HG03064 (cell line): ENCODE measurements around the gene DPH1.
"Not testable (repeated sequence)": the region's sequence is repeated elsewhere in the genome, so short reads cannot be mapped to it uniquely, and the experiment has no call there.

Experiments
- ATAC-seq: cut with Tn5 transposase; IDR thresholded peaks from one replicate; pipeline ENCODE4 v1.9.1; 2021; ENCODE audit warnings: low read depth; ENCODE audit not compliant: unreplicated experiment

The DPH1 gene

DNA sequence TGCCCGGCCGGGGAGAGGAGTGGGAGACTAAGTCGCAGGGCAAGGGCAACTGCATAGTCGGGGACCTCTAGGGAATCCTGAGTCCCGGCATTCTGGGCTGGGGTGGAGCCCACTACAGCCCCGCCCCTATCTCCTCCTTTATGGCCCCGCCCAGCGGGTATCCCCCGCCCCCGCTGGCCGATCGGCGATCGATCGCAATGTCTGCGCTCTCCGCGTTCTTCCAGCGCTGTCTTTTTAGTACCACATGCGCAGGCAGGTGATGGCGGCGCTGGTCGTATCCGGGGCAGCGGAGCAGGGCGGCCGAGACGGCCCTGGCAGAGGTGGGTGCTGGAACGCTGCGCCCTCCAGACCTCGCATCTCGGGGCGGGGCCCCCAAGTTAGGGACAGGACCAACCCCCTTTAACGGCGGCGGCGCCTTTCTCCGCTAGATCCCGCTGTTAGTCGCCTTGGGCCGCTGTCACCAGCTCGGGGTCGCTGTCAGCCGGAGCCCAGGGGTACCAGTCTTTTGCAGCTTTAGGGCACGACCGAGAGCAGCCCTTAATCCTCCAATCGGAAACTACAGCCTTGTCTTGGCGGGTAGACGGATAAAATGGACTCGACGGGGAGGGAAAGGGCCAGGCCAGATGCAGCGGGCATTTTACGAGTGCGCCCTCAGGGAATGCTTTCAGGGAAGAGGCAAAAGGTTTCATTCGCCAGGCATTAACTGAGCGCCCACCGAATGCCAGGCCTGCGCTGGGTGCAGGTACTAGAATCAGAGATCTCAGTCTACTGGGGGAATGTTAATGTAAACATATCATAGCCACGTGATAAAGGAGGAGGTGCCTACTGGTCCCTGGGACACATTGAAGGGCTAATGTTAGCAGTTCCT, at the start of gene DPH1:
Gene DPH1 (plus strand): TSS at position 243 of the 868 bp plus-strand sequence. CDS start 17 bp downstream, at position 260.
- no peak for ATAC-seq

DNA sequence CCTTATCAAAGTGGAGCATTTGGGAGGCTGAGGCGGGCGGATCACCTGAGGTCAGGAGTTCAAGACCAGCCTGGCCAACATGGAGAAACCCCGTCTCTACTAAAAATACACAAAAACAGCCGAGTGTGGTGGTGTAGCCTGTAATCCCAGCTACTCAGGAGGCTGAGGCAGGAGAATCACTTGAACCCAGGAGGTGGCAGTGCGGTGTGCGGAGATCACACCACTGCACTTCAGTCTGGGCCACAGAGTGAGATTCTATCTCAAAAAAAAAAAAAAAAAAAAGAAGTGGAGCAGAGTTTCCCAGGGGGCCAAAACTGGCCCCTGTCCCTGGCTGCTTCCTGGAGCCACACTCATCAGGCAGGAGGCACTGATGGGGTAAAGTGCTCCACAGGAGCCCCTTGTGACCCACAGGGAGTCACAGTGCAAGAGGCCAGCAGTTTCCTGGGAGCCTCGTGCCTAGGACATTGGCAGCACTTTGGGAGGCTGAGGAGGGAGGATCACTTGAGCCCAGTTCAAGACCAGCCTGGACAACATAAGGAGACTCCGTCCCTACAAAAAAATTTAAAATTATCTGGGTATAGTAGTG, 49.2 kb upstream of the DPH1 start:
- no peak for ATAC-seq

DNA sequence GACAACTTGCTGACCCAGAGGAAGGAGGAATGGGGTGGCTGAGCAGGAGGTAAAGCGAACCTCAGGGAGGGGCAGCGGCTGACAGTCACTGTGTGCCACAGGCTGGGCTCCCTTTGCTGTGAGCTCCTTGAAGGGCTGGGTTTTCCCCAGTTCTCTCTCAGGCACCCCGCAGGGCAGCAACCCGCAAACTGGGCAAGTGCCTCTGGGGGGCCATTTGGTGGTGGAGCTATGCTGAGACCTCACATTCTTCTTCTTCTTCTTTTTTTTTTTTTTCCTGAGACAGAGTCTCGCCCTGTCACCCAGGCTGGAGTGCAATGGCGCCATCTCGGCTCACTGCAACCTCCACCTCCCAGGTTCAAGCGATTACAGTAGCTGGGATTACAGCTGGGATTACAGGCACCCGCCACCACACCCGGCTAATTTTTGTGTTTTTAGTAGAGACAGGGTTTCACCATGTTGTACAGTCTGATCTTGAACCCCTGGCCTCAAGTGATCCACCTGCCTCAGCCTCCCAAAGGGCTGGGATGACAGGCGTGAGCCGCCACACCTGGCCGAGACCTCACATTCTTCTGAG, 47.1 kb upstream of the DPH1 start:
- not testable (repeated sequence) for ATAC-seq

DNA sequence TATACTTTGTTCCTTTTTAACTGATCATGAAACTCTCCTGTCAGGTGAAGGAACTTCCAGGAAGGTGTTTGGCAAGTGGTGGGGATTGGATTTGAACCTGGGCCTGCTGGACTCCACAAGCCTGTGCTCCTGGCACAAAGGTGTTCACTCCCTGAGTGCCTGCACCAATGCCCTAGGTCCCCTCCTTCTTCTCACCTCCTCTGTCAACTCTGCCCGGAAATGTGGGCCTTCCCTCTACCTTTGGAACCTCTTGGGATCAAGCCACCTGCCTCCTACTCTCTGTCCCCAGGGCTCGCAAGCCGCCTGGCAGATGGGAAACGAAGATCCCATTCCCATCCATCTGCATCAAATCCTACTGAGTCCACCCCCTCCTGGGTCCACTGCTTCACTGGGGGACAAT, 44.9 kb upstream of the DPH1 start:
- ATAC-seq, result no peak

DNA sequence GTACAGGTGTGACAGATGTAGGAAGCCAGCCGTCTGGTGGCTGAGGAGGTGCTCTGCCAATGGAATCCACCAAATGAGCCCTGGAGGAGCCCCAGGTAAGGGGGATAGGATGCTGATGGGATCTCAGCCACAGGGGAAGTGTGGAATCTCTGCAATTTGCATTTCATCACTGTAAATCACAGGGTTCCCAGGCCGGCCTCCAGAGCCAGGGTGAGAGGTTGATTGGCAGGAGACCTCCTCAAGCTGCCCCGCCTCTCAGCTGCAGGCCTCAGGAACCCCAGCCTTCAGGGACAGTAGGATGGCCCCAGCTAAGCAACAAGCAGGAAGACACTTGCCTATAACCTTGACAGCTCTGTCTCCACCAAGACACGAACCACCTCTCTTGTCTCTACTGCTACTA, 44.3 kb upstream of the DPH1 start:
- no peak for ATAC-seq

DNA sequence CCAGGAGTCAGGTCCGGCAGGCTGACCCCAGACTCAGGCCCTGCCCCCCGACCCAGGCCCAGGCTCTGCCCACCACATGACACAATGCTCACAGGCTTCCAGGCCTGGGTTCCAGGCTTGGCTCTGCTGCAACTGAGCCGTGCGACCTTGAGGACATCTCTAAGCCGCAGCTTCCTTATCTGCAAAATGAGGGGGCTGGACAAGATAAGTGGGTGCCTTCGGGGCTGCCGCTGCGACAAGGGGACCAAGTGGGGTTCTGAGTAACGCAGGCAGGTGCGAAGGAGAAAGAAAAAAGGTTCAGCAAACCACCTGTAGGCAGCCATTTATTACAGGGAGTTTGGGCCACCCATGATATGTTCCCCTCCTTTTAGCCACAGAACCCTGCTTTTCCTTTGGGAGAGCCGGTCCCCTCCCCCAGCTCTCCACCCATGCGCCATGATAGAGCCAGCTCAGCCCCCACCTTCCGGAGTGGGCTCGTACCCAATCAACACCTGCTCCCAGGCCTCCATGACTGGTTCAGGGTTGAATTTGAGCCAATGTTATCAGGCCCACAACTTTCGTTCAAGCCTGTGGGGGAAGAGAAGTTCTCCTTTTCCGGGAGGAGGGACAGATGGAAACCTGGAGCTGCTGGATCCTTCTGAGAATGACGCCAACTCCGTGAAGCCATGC, 43.0 kb upstream of the DPH1 start:
- ATAC-seq, result no peak

DNA sequence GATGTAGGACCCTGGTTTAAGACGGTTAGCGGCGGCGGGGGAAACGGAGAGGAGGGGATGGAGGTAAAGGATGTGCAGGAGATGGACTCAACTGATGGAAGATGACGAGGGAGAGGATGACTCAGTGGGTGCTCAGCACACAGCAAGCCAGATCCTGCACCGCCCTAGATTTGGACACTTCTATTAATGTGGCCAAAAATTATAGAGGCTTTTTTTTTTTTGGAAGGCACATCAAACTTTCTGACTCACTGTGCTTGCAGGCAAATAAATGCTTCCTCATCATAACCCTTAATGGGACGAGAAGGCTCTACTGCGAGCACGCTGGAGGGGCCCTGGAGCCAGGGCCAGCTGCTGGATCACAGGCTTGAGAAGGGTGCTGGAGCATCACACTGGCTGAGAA, 40.8 kb upstream of the DPH1 start:
- ATAC-seq, result no peak

DNA sequence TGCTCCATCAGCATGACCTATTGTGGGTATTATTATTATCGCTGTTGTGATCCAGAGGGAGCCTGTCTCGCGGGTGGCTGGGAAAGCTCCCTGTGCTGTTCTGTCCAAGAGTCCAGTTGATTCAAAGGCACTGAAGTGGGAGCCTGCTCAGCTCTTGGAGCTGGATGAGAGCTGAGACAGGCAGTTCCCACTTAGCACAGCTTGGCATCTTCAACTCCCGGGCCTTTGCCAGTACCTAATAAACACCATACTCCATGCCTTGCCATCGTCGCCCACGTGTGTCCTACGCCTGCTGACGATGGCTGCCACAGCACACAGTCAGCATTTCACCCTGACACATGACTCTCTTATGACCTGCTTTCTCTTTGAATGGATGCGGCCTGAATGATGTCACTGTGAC, 37.4 kb upstream of the DPH1 start:
- no peak for ATAC-seq

DNA sequence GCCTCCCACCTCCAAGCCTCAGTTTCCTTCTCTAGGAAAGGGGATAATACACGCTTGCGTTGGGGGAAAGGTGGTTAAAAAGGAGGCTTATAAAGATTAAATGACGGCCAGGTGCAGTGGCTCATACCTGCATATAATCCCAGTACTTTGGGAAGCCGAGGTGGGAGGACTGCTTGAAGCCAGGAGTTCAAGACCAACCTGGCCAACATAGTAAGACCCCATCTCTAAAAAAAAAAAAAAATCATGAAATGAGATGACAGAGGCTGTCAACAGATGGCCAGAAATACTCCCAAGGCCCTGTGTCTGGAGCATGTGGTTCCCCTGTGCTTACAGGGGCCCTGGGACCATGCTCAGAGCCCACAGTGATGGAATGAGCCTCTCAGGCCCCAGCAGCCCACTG, 35.2 kb upstream of the DPH1 start:
- no peak for ATAC-seq

DNA sequence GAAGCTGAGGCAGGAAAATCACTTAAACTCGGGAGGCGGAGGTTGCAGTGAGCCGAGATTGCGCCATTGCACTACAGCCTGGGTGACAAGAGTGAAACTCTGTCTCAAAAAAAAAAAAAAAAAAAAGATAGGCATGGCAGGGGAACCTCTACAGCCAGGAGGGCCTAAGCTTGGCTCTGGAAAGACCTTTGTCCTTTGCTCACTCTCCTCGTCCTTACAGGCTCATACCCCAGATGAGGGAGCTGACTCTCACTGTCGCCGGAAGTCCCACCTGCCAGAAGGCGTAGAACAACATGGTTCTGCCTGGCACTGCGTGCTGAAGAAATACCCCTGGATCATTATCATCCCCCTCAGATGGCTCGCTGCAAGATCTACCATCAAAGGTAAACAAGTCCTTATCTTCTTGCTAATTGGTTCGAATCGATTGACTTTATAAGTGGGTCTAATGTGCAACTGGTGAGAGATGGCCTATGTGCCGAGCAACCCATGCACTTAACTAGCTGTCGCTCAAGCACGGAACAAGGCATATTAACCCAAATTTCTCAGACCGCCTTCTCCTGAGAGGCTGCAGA, 34.5 kb upstream of the DPH1 start:
- ATAC-seq, result no peak

DNA sequence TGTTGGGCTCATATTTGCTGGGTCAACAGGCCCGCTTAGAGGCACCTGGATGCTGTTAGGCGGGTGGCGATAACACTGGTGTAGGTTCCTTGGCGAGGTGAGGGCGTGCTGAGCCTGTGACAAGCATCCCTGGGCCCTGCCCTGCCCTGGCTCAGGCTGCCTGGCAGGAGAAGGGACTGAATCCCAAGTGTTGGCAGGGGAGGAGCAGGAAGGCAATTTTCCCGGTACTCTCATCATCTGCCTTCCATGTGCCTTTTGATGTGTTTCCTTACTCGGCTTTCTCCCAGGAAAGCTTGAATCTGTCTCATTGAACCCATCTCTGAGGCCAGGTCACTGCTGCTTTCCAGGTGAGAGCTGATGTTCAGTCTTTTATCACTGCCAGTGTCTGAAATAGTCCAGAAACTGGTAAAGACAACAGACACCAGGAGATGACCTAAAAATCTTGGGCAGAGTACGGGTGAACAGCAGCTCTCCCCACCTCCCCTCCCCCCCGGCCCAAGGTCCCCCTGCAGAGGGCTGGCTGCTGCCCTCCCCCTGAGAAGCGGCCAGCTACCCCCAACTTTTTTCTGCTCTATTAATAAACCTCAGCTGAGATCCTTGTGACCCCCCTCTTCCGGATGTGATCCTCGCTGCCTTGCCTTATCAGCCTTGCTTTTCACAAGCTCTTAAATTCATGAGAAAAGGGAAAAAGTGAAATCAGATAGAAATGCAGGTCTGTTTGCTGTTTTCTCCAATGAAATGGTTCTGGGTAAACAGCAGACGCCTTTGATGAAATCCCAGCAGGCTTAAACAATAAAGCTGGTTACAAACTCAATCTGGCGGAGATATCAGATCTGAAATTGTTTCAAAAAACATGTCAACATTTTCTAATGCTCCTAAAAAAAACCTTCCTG, 33.8 kb upstream of the DPH1 start:
- ATAC-seq, result no peak

DNA sequence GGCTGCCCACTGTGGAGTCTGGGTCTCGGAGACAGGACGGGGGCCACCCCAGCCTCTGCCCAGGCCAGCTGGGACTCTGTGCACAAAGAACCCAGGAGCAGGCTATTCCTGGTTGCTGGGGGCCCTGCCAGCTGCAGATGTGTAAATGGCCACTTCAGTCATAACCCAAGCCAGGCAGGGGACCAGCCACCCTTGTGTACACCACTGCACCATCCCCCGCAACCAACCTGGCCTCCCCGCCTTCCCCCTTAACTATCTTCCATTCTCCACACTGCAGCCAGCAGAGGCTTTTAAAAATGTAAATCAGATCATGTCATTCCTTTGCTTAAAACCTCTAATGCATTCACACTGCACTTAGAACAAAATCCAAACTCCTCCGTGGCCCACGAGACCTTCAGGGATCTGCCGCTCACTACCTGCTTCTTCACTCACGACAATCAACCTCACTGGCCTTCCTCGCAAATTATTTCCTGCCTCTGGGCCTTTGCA, 33.1 kb upstream of the DPH1 start:
- no peak for ATAC-seq

DNA sequence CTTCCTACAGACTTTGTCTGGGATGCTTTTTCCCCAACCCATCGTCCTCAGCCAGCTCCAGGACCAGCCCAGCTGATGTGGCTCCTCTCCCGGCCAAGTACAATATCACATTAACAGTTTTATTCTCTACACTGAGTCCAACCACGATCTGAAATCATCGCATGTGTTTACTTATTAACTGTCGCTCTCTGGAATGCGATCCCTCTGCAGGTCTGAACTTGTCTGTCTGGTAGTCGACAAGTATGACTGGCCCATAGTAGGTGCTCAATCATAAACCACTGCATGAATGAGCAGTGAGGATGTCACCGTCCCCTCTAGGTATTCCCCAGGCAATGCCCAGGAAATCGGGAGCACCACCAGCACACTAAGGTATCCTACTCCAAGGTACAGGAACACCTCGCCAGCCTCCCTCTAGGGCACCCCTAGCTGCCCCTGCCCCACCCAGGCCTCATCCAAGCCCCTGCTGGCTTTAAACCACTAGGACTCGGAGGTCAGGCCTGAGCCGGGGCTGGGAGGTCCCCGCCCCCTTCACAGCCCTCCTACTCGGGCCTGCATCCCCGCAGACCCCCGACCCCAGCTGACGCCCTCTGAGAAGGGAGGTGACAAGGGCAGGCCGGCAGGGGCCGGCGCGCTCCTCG, 32.5 kb upstream of the DPH1 start:
- no peak for ATAC-seq

DNA sequence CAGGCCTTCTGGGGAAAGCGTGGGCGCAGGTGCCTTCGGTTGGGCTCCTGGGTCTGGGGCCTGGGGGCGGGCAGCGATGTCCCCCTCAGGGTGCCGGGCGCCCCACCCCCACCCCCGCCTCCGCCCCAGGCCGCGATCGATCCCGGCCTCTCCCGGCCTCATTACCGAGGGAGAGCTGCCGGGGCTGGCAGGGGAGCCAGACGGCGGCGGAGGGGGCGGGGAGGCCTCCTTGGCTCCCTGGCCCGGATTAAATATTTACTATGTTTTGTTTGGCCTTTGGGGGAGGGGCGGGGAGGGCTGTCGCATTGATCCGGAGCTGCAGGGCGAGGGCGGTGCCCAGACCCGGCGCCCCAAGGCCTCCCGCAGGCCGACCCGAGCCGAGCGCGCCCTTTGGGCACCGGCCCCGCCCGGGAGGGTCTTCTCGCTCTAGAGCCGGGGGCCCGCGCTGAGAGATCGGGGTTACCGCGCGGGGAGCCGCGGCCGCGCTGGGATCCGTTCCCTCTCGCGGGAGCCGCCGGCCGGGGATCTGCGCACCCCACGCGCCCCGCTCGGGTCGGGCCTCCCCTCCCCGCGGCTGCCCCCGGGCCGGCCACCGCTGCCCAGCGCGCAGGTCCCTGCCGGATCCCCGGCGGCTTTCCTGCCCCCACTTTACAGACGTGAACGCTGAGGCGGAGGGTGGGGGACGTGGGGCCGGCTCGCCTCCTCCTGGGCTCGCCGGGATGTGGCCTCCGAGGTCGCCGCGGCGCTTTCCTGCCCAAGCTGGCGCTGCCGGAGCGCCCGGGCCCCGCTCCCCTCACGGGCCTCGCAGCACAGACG, 31.8 kb upstream of the DPH1 start:
- ATAC-seq, result no peak

DNA sequence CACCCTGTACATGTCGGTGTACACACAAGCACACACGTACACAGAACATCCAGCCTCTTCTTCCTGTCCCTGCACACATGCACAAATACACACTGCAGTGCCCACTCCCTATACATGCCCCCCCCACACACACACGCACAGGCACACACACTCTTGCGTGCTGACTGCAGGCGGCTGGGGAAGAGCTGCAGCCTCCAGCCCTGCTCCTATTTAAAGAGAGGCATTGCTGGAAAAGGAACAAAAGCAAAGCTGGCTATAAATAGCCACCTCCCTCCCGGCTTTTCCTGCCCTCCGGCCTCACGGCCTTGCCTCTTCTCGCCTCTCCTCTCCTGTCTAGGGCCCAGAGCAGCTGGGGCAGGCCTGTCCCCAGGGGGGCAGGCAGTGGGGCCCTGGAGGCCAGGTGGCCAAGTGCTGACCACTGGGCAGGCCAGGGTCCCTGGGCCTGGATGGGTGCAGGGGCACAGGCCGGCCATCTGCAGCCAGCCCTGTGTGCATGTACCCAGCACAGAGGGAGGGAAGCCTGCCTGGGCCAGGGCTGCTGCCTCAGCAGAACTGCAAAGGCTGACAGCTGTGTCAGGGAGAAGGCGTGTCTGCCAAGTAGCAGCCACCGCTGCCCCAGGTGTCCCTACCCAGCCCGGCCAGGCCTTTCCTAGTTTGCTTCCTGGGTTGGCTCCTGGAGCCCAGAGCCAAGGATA, 30.2 kb upstream of the DPH1 start:
- ATAC-seq, result no peak

DNA sequence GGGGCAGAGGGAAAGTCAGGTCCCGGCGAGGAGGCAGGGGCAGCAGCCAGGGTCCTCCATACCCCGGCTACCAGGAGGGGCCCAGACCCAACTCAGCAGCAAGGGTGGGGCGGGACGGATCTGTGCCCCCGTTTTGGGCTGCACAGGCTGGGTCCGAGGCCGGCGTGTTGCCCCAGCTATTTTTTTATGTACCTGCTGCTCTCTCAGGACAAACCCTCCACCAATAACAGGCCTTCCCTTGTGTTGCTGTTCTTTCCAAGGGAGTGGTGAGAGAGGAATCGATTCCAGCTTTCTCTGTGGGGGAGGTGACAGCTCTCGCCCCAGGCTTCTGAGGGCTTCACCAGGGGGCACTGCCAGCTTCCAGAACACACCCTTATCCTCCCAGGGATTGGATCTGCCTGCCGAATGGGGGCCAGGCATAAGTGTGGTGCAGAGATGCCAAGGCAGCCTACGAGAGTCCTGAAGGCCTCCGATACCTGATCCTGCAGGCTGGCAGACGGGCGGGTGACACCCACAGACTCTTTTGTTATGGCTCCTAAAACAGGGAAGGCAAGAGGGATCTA, 27.1 kb upstream of the DPH1 start:
- ATAC-seq, result no peak

DNA sequence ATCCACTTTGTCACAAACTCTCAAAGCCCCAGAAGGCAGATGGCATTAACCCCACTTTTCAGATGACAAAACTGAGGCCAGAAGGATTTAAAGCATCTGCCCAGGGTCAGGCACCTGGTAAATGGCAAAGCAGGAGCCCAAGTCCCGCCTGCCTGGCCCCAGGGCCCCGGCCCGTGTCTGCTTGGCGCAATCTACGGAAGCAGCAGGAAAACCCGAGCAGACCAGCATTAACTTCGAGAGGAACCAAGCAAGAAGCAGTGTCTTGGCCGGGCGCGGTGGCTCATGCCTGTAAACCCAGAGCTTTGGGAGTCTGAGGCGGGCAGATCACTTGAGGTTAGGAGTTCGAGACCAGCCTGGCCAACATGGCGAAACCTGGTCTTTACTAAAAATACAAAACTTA, 26.4 kb upstream of the DPH1 start:
- ATAC-seq, result no peak
